H1 (cell line): ENCODE results near the gene CPA4. TPM values are rescaled to one million over a fixed set of nuclear protein-coding genes. Genes with fewer than 3 reads are reported as not detected.

Experiments used
- JUN ChIP-seq: IDR thresholded peaks from 2 replicates; pipeline ENCODE4 v1.6.1; 2011; ENCODE audit warnings: low read depth, mild to moderate bottlenecking, improper control_type of control experiment, low read length
- MAFK ChIP-seq: IDR thresholded peaks from 2 replicates; pipeline ENCODE4 v1.6.1; 2012; ENCODE audit warnings: low read depth, mild to moderate bottlenecking, improper control_type of control experiment, low read length
- SRF ChIP-seq: IDR thresholded peaks from 2 replicates; pipeline ENCODE4 v1.6.1; 2011; ENCODE audit warnings: mild to moderate bottlenecking, low read depth, low read length, moderate library complexity
- TEAD4 ChIP-seq: IDR thresholded peaks from 2 replicates; pipeline ENCODE4 v1.6.1; 2012; ENCODE audit warnings: low read depth, low read length, inconsistent platforms, mixed read lengths
- YY1 ChIP-seq: IDR thresholded peaks from 2 replicates; pipeline ENCODE4 v1.6.1; 2011; ENCODE audit warnings: low read depth, mild to moderate bottlenecking, low read length
- ZNF274 ChIP-seq: IDR thresholded peaks from 2 replicates; pipeline ENCODE4 v1.7.0; 2012; ENCODE audit warnings: low read length, borderline replicate concordance; ENCODE audit errors: extremely low read depth
- polyA plus RNA-seq, 7 experiments: library from polyadenylated mRNA; depleted of rRNA in 3 of 7; stranded (reverse) in 5 of 7; unstranded in 2 of 7; fragments of >200 nt in 5 of 7; fragments of 200-250 nt in 2 of 7; gene quantifications; 1 replicate in 5 of 7; 2 replicates in 1 of 7; 4 replicates in 1 of 7; pipeline versions ENCODE4 v1.2.1 to v1.2.3, GENCODE V29; 2011 to 2013; ENCODE audit warnings: missing spikeins in 2 of 7, mixed read lengths in 2 of 7
- total RNA-seq: library from RNA; stranded (reverse); fragmentation: NEBNext Ultra II Directional; extraction: Animal tissue kit (Norgen Biotek cat#: 25700); gene quantifications from 2 replicates; pipeline ENCODE4 v1.2.1, GENCODE V29; 2021
- TF ChIP-seq, protein P1 (sequence below): fragments of 300-600 bp; sonication (generic); IDR thresholded peaks from 2 replicates; pipeline ENCODE4 v1.7.1; 2012; ENCODE audit warnings: low read length, moderate library complexity, mild to moderate bottlenecking, inconsistent platforms; ENCODE audit not compliant: insufficient replicate concordance

The CPA4 gene
- total and polyA plus RNA-seq, 2 of the 8 experiments (the other 6 are each of a cell fraction or from before 2014, with no cell fraction given): 0.03 TPM; not detected in 1

DNA sequence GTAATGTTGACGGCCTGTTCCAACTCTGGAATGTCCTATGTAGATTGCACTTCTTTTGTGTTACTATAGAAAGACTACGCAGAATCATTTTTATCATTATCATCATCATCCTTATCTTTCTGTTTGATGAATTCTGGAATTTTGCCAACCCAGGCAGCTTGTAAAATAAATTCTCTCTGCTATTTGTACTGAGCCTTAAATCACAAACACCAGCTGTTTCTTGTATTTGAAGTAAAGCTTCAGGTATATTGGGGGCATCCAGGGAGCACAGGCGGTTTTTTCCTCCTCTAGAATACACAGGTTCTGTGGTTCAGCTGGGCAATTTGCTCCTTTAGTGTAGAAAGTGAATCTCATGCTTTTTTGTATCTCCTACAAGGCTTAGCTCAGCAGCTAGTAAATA is 36.7 kb downstream of the CPA4 start (continued):
- TF ChIP-seq TEAD4 (no peak), SRF (no peak), YY1 (no peak), MAFK (no peak), JUN (no peak), ZNF274 (no peak)
- TF ChIP-seq, protein P1, sequence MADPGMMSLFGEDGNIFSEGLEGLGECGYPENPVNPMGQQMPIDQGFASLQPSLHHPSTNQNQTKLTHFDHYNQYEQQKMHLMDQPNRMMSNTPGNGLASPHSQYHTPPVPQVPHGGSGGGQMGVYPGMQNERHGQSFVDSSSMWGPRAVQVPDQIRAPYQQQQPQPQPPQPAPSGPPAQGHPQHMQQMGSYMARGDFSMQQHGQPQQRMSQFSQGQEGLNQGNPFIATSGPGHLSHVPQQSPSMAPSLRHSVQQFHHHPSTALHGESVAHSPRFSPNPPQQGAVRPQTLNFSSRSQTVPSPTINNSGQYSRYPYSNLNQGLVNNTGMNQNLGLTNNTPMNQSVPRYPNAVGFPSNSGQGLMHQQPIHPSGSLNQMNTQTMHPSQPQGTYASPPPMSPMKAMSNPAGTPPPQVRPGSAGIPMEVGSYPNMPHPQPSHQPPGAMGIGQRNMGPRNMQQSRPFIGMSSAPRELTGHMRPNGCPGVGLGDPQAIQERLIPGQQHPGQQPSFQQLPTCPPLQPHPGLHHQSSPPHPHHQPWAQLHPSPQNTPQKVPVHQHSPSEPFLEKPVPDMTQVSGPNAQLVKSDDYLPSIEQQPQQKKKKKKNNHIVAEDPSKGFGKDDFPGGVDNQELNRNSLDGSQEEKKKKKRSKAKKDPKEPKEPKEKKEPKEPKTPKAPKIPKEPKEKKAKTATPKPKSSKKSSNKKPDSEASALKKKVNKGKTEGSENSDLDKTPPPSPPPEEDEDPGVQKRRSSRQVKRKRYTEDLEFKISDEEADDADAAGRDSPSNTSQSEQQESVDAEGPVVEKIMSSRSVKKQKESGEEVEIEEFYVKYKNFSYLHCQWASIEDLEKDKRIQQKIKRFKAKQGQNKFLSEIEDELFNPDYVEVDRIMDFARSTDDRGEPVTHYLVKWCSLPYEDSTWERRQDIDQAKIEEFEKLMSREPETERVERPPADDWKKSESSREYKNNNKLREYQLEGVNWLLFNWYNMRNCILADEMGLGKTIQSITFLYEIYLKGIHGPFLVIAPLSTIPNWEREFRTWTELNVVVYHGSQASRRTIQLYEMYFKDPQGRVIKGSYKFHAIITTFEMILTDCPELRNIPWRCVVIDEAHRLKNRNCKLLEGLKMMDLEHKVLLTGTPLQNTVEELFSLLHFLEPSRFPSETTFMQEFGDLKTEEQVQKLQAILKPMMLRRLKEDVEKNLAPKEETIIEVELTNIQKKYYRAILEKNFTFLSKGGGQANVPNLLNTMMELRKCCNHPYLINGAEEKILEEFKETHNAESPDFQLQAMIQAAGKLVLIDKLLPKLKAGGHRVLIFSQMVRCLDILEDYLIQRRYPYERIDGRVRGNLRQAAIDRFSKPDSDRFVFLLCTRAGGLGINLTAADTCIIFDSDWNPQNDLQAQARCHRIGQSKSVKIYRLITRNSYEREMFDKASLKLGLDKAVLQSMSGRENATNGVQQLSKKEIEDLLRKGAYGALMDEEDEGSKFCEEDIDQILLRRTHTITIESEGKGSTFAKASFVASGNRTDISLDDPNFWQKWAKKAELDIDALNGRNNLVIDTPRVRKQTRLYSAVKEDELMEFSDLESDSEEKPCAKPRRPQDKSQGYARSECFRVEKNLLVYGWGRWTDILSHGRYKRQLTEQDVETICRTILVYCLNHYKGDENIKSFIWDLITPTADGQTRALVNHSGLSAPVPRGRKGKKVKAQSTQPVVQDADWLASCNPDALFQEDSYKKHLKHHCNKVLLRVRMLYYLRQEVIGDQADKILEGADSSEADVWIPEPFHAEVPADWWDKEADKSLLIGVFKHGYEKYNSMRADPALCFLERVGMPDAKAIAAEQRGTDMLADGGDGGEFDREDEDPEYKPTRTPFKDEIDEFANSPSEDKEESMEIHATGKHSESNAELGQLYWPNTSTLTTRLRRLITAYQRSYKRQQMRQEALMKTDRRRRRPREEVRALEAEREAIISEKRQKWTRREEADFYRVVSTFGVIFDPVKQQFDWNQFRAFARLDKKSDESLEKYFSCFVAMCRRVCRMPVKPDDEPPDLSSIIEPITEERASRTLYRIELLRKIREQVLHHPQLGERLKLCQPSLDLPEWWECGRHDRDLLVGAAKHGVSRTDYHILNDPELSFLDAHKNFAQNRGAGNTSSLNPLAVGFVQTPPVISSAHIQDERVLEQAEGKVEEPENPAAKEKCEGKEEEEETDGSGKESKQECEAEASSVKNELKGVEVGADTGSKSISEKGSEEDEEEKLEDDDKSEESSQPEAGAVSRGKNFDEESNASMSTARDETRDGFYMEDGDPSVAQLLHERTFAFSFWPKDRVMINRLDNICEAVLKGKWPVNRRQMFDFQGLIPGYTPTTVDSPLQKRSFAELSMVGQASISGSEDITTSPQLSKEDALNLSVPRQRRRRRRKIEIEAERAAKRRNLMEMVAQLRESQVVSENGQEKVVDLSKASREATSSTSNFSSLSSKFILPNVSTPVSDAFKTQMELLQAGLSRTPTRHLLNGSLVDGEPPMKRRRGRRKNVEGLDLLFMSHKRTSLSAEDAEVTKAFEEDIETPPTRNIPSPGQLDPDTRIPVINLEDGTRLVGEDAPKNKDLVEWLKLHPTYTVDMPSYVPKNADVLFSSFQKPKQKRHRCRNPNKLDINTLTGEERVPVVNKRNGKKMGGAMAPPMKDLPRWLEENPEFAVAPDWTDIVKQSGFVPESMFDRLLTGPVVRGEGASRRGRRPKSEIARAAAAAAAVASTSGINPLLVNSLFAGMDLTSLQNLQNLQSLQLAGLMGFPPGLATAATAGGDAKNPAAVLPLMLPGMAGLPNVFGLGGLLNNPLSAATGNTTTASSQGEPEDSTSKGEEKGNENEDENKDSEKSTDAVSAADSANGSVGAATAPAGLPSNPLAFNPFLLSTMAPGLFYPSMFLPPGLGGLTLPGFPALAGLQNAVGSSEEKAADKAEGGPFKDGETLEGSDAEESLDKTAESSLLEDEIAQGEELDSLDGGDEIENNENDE: no peak
